Measurements from ENCODE around the gene ZSWIM2.
"Not testable (repeated sequence)": the region's sequence is repeated elsewhere in the genome, so short reads cannot be mapped to it uniquely, and the experiment has no call there.

ZSWIM2 gene

DNA sequence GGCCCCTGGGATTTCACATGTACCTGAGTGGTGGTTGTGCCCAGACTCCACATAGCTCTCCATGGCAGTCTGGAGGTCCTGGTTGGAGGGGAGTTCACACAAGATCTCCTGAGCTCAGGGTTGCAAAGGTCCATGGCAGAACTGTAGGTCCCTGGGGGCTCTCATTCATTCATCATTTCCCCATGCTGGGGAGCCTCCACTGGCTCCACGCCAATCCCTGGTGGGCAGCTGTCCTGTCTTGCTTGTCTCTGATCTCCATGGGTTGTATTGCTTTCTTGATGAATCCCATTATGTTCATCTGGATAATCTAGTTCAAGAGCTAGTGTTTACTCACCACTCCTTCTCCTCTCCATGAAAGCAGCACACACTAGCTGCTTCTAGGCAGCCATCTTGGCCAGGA is 42.4 kb downstream of the ZSWIM2 start:
- Histone ChIP-seq H3K23ac (ENCODE audit: low read length) (no peak overlapping the region), H3K9me3 (ENCODE audit: insufficient read depth, low read depth, low read length) (no peaks in the 10 kb centered on the region), H4K8ac (ENCODE audit: low read depth, low read length) (no peak overlapping the region), H4K12ac (ENCODE audit: low read depth, low read length) (no peak overlapping the region), H2BK12ac (ENCODE audit: low read length) (no peak overlapping the region), H3K4ac (ENCODE audit: low read depth, low read length) (no peak overlapping the region), H3K18ac (ENCODE audit: low read length) (no peak overlapping the region), H4K91ac (ENCODE audit: low read depth, low read length) (no peak overlapping the region), H3K27ac (ENCODE audit: low read depth, low read length) (no peak overlapping the region), H3K14ac (ENCODE audit: low read length) (no peak overlapping the region), H3K27me3 (ENCODE audit: insufficient read depth, low read length) (no peaks in the 10 kb centered on the region), H3K79me1 (ENCODE audit: low read length) (no peaks in the 10 kb centered on the region), H2AK5ac (ENCODE audit: low read length) (no peak overlapping the region), H3K4me2 (ENCODE audit: low read length) (no peak overlapping the region), H2BK120ac (ENCODE audit: insufficient read depth, low read length, poor library complexity) (no peak overlapping the region), H3K79me2 (ENCODE audit: control insufficient read depth, insufficient read depth, low read length, poor library complexity) (no peaks in the 10 kb centered on the region), H3K4me3 (ENCODE audit: low read depth, low read length) (no peak overlapping the region), H3K4me1 (ENCODE audit: control insufficient read depth in 1 of 2, insufficient read depth in 2 of 2, low read length in 2 of 2) (no peaks in the 10 kb centered on the region), H2BK5ac (ENCODE audit: low read depth, low read length, poor library complexity) (no peak overlapping the region), H3K36me3 (ENCODE audit: control insufficient read depth in 1 of 2, insufficient read depth in 2 of 2, low read length in 2 of 2) (no peaks in the 10 kb centered on the region), H3K9ac (ENCODE audit: low read length) (no peak overlapping the region), H2AFZ (ENCODE audit: insufficient read depth, low read length, poor library complexity) (no peak overlapping the region)
- WGBS (ENCODE audit: extremely low coverage, insufficient coverage, insufficient read length), result no CpG with 5 or more reads among the region's 1 CpG
- DNase-seq, result no peak

DNA sequence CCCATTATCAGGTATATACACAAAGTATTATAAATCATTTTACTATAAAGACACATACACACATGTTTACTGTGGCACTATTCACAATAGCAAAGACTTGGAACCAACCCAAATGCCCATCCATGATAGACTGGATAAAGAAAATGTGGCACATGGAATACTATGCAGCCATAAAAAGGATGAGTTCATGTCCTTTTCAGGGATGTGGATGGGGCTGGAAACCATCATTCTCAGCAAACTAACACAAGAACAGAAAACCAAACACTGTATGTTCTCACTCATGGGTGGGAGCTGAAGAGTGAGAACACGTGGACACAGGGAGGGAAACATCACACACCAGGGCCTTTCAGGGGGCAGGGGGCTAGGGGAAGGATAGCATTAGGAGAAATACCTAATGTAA is 50.4 kb downstream of the ZSWIM2 start:
- H3K27me3 ChIP-seq (ENCODE audit: insufficient read depth, low read length); H3K18ac ChIP-seq (ENCODE audit: low read length); H2BK5ac ChIP-seq (ENCODE audit: low read depth, low read length, poor library complexity); H3K9ac ChIP-seq (ENCODE audit: low read length); H3K23ac ChIP-seq (ENCODE audit: low read length); H2BK120ac ChIP-seq (ENCODE audit: insufficient read depth, low read length, poor library complexity); H3K4me1 ChIP-seq (ENCODE audit: control insufficient read depth in 1 of 2, insufficient read depth in 2 of 2, low read length in 2 of 2); H2AK5ac ChIP-seq (ENCODE audit: low read length); H3K27ac ChIP-seq (ENCODE audit: low read depth, low read length); H3K79me2 ChIP-seq (ENCODE audit: control insufficient read depth, insufficient read depth, low read length, poor library complexity); H3K4me3 ChIP-seq (ENCODE audit: low read depth, low read length); H3K79me1 ChIP-seq (ENCODE audit: low read length); H4K12ac ChIP-seq (ENCODE audit: low read depth, low read length); H4K8ac ChIP-seq (ENCODE audit: low read depth, low read length); H3K9me3 ChIP-seq (ENCODE audit: insufficient read depth, low read depth, low read length); H3K4ac ChIP-seq (ENCODE audit: low read depth, low read length); H2BK12ac ChIP-seq (ENCODE audit: low read length); H3K36me3 ChIP-seq (ENCODE audit: control insufficient read depth in 1 of 2, insufficient read depth in 2 of 2, low read length in 2 of 2); H3K14ac ChIP-seq (ENCODE audit: low read length); H2AFZ ChIP-seq (ENCODE audit: insufficient read depth, low read length, poor library complexity); H4K91ac ChIP-seq (ENCODE audit: low read depth, low read length); H3K4me2 ChIP-seq (ENCODE audit: low read length); DNase-seq: not testable (repeated sequence)
- WGBS (ENCODE audit: extremely low coverage, insufficient coverage, insufficient read length), result no CpG with 5 or more reads among the region's 1 CpG

DNA sequence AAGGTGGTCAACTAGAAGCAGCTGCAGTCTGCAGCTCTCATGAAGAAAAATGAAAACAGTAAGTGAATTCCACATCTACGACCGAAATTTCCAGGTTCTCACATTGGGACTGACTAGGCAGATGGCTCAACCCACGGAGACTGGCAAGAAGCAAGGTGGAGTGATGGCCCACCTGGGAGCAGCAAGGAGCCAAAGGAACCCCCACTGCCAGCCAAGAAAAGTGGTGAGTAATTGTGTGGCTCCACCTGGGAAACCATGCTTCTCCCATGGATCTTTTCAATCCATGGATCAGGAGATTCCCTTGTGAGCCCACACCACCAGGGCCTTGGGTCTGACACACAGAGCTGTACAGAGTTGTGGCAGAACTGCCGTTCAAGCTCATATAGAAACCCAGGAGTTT is 64.0 kb downstream of the ZSWIM2 start:
- no peak overlapping the region for H3K4ac ChIP-seq (ENCODE audit: low read depth, low read length)
- H3K4me3 ChIP-seq (ENCODE audit: low read depth, low read length), result no peak overlapping the region
- no peak overlapping the region for H4K12ac ChIP-seq (ENCODE audit: low read depth, low read length)
- H4K8ac ChIP-seq (ENCODE audit: low read depth, low read length), result no peak overlapping the region
- H3K79me2 ChIP-seq (ENCODE audit: control insufficient read depth, insufficient read depth, low read length, poor library complexity), result no peaks in the 10 kb centered on the region
- H3K27ac ChIP-seq (ENCODE audit: low read depth, low read length), result no peak overlapping the region
- no peak overlapping the region for H2BK12ac ChIP-seq (ENCODE audit: low read length)
- no peak overlapping the region for H2BK120ac ChIP-seq (ENCODE audit: insufficient read depth, low read length, poor library complexity)
- H2AFZ ChIP-seq (ENCODE audit: insufficient read depth, low read length, poor library complexity), result no peak overlapping the region
- H2AK5ac ChIP-seq (ENCODE audit: low read length), result no peak overlapping the region
- no peak overlapping the region for H4K91ac ChIP-seq (ENCODE audit: low read depth, low read length)
- H3K4me2 ChIP-seq (ENCODE audit: low read length), result no peak overlapping the region
- H3K9ac ChIP-seq (ENCODE audit: low read length), result no peak overlapping the region
- peaks cover 0 to 3% of the 10 kb centered on the region in 2 experiments for H3K4me1 ChIP-seq (ENCODE audit: control insufficient read depth in 1 of 2, insufficient read depth in 2 of 2, low read length in 2 of 2)
- H3K23ac ChIP-seq (ENCODE audit: low read length), result no peak overlapping the region
- H3K79me1 ChIP-seq (ENCODE audit: low read length), result no peaks in the 10 kb centered on the region
- DNase-seq, result no peak
- no peak overlapping the region for H3K18ac ChIP-seq (ENCODE audit: low read length)
- no CpG with 5 or more reads among the region's 4 CpGs for WGBS (ENCODE audit: extremely low coverage, insufficient coverage, insufficient read length)
- H3K27me3 ChIP-seq (ENCODE audit: insufficient read depth, low read length), result no peaks in the 10 kb centered on the region
- H3K36me3 ChIP-seq (ENCODE audit: control insufficient read depth in 1 of 2, insufficient read depth in 2 of 2, low read length in 2 of 2), result no peaks in the 10 kb centered on the region
- H3K14ac ChIP-seq (ENCODE audit: low read length), result no peak overlapping the region
- H2BK5ac ChIP-seq (ENCODE audit: low read depth, low read length, poor library complexity), result no peak overlapping the region
- H3K9me3 ChIP-seq (ENCODE audit: insufficient read depth, low read depth, low read length), result no peaks in the 10 kb centered on the region

DNA sequence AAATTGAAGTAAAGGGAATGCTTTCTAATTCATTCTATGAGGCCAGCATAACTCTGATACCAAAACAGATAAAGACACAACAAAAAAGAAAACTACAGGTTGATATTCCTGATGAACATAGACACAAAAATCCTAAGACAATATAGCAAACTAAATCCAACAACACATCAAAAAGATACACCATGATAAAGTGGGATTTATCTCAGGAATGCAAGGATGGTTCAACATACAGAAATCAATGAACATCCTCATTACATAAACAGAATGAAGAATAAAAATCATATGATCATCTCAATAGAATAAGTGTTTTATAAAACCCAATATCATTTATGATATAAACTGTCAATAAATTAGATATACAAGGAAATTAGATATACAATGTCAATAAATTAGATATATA is 65.7 kb downstream of the ZSWIM2 start:
- Histone ChIP-seq H3K4me3 (ENCODE audit: low read depth, low read length) (no peak overlapping the region), H2BK12ac (ENCODE audit: low read length) (no peak overlapping the region), H4K12ac (ENCODE audit: low read depth, low read length) (no peak overlapping the region), H2BK120ac (ENCODE audit: insufficient read depth, low read length, poor library complexity) (no peak overlapping the region), H3K4ac (ENCODE audit: low read depth, low read length) (no peak overlapping the region), H4K91ac (ENCODE audit: low read depth, low read length) (no peak overlapping the region), H3K79me1 (ENCODE audit: low read length) (no peaks in the 10 kb centered on the region), H3K27ac (ENCODE audit: low read depth, low read length) (no peak overlapping the region), H2AK5ac (ENCODE audit: low read length) (no peak overlapping the region), H3K18ac (ENCODE audit: low read length) (no peak overlapping the region), H3K79me2 (ENCODE audit: control insufficient read depth, insufficient read depth, low read length, poor library complexity) (no peaks in the 10 kb centered on the region), H4K8ac (ENCODE audit: low read depth, low read length) (no peak overlapping the region), H3K4me1 (ENCODE audit: control insufficient read depth in 1 of 2, insufficient read depth in 2 of 2, low read length in 2 of 2) (peaks cover 0 to 3% of the 10 kb centered on the region in 2 experiments), H3K9me3 (ENCODE audit: insufficient read depth, low read depth, low read length) (no peaks in the 10 kb centered on the region), H3K27me3 (ENCODE audit: insufficient read depth, low read length) (no peaks in the 10 kb centered on the region), H2AFZ (ENCODE audit: insufficient read depth, low read length, poor library complexity) (no peak overlapping the region), H3K14ac (ENCODE audit: low read length) (no peak overlapping the region), H2BK5ac (ENCODE audit: low read depth, low read length, poor library complexity) (no peak overlapping the region), H3K9ac (ENCODE audit: low read length) (no peak overlapping the region), H3K4me2 (ENCODE audit: low read length) (no peak overlapping the region), H3K36me3 (ENCODE audit: control insufficient read depth in 1 of 2, insufficient read depth in 2 of 2, low read length in 2 of 2) (no peaks in the 10 kb centered on the region), H3K23ac (ENCODE audit: low read length) (no peak overlapping the region)
- no peak for DNase-seq
